ENCODE data around the gene XPR1. TPM values are rescaled to one million over a fixed set of nuclear protein-coding genes. Genes with fewer than 3 reads are reported as not detected.

Gene XPR1
- total and polyA plus RNA-seq, 2 of the 8 experiments (the other 6 are each of a cell fraction or from before 2014, with no cell fraction given), result 28.6 to 43.9 TPM

DNA sequence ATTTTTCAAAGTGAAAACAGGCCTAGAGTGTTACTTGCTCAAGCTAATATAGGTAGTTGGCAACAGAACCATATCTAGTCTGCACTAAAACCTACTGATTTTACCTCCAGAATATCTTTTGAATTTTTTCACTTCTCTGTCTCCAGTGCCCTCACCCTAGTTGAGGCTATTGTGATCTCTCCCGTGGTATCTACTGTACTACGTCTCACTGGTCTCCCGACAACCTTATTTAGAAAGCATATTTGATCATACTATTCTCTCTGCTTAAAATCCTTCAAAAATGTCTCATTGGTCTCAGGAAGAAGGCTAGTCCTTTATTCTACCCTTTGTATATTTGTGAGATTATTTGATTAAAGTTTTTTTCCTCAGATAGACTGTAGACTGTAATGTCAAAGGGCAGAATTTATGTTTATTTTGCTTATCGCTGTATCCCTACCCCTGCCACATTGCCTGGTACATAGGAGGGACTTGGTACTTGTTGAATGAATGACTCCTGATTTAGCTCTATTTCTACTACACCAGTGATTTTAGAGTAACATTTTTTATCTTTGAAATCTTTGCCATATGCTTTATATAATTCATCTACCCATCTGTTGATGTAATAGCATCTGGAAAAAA is 145.4 kb downstream of the XPR1 start (continued):
- TF ChIP-seq, protein P1, sequence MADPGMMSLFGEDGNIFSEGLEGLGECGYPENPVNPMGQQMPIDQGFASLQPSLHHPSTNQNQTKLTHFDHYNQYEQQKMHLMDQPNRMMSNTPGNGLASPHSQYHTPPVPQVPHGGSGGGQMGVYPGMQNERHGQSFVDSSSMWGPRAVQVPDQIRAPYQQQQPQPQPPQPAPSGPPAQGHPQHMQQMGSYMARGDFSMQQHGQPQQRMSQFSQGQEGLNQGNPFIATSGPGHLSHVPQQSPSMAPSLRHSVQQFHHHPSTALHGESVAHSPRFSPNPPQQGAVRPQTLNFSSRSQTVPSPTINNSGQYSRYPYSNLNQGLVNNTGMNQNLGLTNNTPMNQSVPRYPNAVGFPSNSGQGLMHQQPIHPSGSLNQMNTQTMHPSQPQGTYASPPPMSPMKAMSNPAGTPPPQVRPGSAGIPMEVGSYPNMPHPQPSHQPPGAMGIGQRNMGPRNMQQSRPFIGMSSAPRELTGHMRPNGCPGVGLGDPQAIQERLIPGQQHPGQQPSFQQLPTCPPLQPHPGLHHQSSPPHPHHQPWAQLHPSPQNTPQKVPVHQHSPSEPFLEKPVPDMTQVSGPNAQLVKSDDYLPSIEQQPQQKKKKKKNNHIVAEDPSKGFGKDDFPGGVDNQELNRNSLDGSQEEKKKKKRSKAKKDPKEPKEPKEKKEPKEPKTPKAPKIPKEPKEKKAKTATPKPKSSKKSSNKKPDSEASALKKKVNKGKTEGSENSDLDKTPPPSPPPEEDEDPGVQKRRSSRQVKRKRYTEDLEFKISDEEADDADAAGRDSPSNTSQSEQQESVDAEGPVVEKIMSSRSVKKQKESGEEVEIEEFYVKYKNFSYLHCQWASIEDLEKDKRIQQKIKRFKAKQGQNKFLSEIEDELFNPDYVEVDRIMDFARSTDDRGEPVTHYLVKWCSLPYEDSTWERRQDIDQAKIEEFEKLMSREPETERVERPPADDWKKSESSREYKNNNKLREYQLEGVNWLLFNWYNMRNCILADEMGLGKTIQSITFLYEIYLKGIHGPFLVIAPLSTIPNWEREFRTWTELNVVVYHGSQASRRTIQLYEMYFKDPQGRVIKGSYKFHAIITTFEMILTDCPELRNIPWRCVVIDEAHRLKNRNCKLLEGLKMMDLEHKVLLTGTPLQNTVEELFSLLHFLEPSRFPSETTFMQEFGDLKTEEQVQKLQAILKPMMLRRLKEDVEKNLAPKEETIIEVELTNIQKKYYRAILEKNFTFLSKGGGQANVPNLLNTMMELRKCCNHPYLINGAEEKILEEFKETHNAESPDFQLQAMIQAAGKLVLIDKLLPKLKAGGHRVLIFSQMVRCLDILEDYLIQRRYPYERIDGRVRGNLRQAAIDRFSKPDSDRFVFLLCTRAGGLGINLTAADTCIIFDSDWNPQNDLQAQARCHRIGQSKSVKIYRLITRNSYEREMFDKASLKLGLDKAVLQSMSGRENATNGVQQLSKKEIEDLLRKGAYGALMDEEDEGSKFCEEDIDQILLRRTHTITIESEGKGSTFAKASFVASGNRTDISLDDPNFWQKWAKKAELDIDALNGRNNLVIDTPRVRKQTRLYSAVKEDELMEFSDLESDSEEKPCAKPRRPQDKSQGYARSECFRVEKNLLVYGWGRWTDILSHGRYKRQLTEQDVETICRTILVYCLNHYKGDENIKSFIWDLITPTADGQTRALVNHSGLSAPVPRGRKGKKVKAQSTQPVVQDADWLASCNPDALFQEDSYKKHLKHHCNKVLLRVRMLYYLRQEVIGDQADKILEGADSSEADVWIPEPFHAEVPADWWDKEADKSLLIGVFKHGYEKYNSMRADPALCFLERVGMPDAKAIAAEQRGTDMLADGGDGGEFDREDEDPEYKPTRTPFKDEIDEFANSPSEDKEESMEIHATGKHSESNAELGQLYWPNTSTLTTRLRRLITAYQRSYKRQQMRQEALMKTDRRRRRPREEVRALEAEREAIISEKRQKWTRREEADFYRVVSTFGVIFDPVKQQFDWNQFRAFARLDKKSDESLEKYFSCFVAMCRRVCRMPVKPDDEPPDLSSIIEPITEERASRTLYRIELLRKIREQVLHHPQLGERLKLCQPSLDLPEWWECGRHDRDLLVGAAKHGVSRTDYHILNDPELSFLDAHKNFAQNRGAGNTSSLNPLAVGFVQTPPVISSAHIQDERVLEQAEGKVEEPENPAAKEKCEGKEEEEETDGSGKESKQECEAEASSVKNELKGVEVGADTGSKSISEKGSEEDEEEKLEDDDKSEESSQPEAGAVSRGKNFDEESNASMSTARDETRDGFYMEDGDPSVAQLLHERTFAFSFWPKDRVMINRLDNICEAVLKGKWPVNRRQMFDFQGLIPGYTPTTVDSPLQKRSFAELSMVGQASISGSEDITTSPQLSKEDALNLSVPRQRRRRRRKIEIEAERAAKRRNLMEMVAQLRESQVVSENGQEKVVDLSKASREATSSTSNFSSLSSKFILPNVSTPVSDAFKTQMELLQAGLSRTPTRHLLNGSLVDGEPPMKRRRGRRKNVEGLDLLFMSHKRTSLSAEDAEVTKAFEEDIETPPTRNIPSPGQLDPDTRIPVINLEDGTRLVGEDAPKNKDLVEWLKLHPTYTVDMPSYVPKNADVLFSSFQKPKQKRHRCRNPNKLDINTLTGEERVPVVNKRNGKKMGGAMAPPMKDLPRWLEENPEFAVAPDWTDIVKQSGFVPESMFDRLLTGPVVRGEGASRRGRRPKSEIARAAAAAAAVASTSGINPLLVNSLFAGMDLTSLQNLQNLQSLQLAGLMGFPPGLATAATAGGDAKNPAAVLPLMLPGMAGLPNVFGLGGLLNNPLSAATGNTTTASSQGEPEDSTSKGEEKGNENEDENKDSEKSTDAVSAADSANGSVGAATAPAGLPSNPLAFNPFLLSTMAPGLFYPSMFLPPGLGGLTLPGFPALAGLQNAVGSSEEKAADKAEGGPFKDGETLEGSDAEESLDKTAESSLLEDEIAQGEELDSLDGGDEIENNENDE (IDR thresholded peaks at IDR 0.05; ENCODE audit: insufficient replicate concordance, low read length), result no peak
- no peak for TF ChIP-seq CHD2 (IDR thresholded peaks at IDR 0.05; ENCODE audit: low read length)
- TF ChIP-seq, protein P2, sequence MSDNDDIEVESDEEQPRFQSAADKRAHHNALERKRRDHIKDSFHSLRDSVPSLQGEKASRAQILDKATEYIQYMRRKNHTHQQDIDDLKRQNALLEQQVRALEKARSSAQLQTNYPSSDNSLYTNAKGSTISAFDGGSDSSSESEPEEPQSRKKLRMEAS (IDR thresholded peaks at IDR 0.05), result no peak
- no peak for TF ChIP-seq GTF2F1 (IDR thresholded peaks at IDR 0.05; ENCODE audit: borderline replicate concordance, low read depth, low read length)
- TF ChIP-seq CEBPB (IDR thresholded peaks at IDR 0.05; ENCODE audit: low read depth, low read length), result no peak
- TF ChIP-seq KDM4A (IDR thresholded peaks at IDR 0.05; ENCODE audit: low read depth, low read length, severe bottlenecking), result no peak
- no peak for TF ChIP-seq SIN3A (conservative IDR thresholded peaks at IDR 0.05 in 1 of 2, IDR thresholded peaks at IDR 0.05 in 1 of 2; ENCODE audit: low read depth in 1 of 2, low read length in 2 of 2)
- TF ChIP-seq ASH2L (IDR thresholded peaks at IDR 0.05; ENCODE audit: low read length), result no peak

All from H1 (cell line).